K562 (cell line): Measurements from ENCODE around the gene NECTIN2.

Source experiments
- CBFA2T3 ChIP-seq: fragments of 450-650 bp; IDR thresholded peaks from 2 replicates; pipeline ENCODE4 v1.6.1; 2017
- EP300 ChIP-seq: IDR thresholded peaks from 2 replicates; pipeline ENCODE4 v1.6.1; 2012; ENCODE audit warnings: low read length, improper control_type of control experiment
- FOXK2 ChIP-seq, 2 experiments: fragments of 450-650 bp; IDR thresholded peaks in 1 of 2; conservative IDR thresholded peaks in 1 of 2; 2 replicates each; pipeline ENCODE4 v1.6.1; 2016; ENCODE audit warnings: low read depth in 2 of 2, mild to moderate bottlenecking in 1 of 2
- NCOR1 ChIP-seq: fragments of 450-650 bp; IDR thresholded peaks from 2 replicates; pipeline ENCODE4 v1.6.1; 2016; ENCODE audit warnings: mild to moderate bottlenecking, moderate library complexity
- NRF1 ChIP-seq, 2 experiments: fragments of 450-650 bp; IDR thresholded peaks in 1 of 2; conservative IDR thresholded peaks in 1 of 2; 2 replicates each; pipeline ENCODE4 v1.6.1; 2014; ENCODE audit warnings: mild to moderate bottlenecking in 2 of 2
- TCF7L2 ChIP-seq: fragments of 150-350 bp; IDR thresholded peaks from 2 replicates; pipeline ENCODE4 v1.6.1; 2016; ENCODE audit warnings: low read depth, mild to moderate bottlenecking, low read length, moderate library complexity
- TEAD2 ChIP-seq: fragments of 450-650 bp; IDR thresholded peaks from 2 replicates; pipeline ENCODE4 v1.6.1; 2016; ENCODE audit warnings: missing genetic modification characterization, control low read depth, missing compliant biosample characterization
- ZNF174 ChIP-seq: fragments of 250-450 bp; sonication (Bioruptor Pico); IDR thresholded peaks from 2 replicates; pipeline ENCODE4 v1.4.0; 2020; ENCODE audit warnings: mild to moderate bottlenecking
- ZNF232 ChIP-seq: sonication (generic); formaldehyde crosslinking; IDR thresholded peaks from 2 replicates; pipeline ENCODE4 v1.8.0; 2022; ENCODE audit warnings: mild to moderate bottlenecking, missing genetic modification reagents
- ZNF384 ChIP-seq: IDR thresholded peaks from 2 replicates; pipeline ENCODE4 v1.6.1; 2012; ENCODE audit warnings: low read depth, low read length, improper control_type of control experiment

- TF ChIP-seq CBFA2T3, result no peak
- TF ChIP-seq ZNF174, result no peak
- no peak for TF ChIP-seq ZNF232 (CRISPR knock-in tag)
- TF ChIP-seq NCOR1, result no peak
- TF ChIP-seq FOXK2 (conservative IDR thresholded peaks at IDR 0.05 in 1 of 2, IDR thresholded peaks at IDR 0.05 in 1 of 2; ENCODE audit: low read depth in 2 of 2), result no peak
- no peak for TF ChIP-seq EP300
- TF ChIP-seq TEAD2 (tag), result no peak
- TF ChIP-seq NRF1 (conservative IDR thresholded peaks at IDR 0.05 in 1 of 2, IDR thresholded peaks at IDR 0.05 in 1 of 2), result no peak
- TF ChIP-seq TCF7L2, result no peak
- no peak for TF ChIP-seq ZNF384
Measured at GRCh38 chr19:44866664-44867063, 20.6 kb downstream of the NECTIN2 start.
